Neural progenitor cell (in vitro differentiated cells): Measurements from ENCODE around the gene ACVR1C.

ENCODE experiments used
- EZH2 ChIP-seq: fragments of 200-600 bp; sonication (generic); IDR thresholded peaks from 2 replicates; pipeline ENCODE4 v1.6.1; 2017; ENCODE audit warnings: antibody characterized with exemption, mild to moderate bottlenecking, moderate library complexity
- EZH2phosphoT487 ChIP-seq: fragments of 200-600 bp; sonication (generic); IDR thresholded peaks from 2 replicates; pipeline ENCODE4 v1.6.1; 2017; ENCODE audit warnings: antibody characterized with exemption
- TF ChIP-seq, protein P1 (sequence below): fragments of 200-600 bp; sonication (generic); IDR thresholded peaks from 2 replicates; pipeline ENCODE4 v1.5.1; 2017; ENCODE audit warnings: antibody characterized with exemption, mild to moderate bottlenecking

DNA sequence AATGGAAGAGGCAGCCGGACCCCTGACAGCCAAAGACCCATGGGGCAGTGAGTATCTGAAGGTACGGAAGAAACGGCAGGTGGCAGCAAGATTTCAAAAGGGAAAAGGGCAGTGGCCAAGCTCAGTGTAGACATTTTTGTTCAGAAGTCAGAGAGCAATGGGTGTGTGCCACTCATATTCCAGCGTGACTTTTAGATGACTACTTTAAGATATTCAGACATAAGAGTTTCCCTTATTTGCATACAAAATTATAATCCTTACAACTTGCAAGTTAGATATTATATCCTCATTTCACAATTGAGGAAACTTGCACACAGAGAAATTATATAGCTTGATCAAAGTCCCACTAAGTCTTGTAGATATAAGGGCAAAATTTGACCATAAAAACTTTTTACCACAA is 124.0 kb downstream of the ACVR1C start:
- TF ChIP-seq, protein P1, sequence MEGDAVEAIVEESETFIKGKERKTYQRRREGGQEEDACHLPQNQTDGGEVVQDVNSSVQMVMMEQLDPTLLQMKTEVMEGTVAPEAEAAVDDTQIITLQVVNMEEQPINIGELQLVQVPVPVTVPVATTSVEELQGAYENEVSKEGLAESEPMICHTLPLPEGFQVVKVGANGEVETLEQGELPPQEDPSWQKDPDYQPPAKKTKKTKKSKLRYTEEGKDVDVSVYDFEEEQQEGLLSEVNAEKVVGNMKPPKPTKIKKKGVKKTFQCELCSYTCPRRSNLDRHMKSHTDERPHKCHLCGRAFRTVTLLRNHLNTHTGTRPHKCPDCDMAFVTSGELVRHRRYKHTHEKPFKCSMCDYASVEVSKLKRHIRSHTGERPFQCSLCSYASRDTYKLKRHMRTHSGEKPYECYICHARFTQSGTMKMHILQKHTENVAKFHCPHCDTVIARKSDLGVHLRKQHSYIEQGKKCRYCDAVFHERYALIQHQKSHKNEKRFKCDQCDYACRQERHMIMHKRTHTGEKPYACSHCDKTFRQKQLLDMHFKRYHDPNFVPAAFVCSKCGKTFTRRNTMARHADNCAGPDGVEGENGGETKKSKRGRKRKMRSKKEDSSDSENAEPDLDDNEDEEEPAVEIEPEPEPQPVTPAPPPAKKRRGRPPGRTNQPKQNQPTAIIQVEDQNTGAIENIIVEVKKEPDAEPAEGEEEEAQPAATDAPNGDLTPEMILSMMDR, result no peak
- TF ChIP-seq EZH2 (no peak), EZH2phosphoT487 (no peak)
